Activated CD8-positive, alpha-beta memory T cell treated with anti-CD3 and anti-CD28 coated beads for 36 hours (primary cell): ENCODE measurements around the gene ABCA1. TPM values are rescaled to one million over a fixed set of nuclear protein-coding genes. Genes with fewer than 3 reads are reported as not detected.

Experiments used
- CTCF ChIA-PET: fragments of 350-600 bp; sonication (Branson Sonifier 250); formaldehyde crosslinking; loops from one replicate; lab custom pipeline; 2021; ENCODE audit warnings: antibody characterized with exemption; lab: Charles Lee
- POLR2A ChIA-PET: fragments of 350-600 bp; sonication (Branson Sonifier 250); formaldehyde crosslinking; loops from one replicate; lab custom pipeline; 2021; ENCODE audit warnings: antibody characterized with exemption; lab: Charles Lee
- total RNA-seq, 2 experiments: library from RNA; stranded (reverse); gene quantifications; one replicate each; pipeline ENCODE4 v1.2.3, GENCODE V29; 2021

The ABCA1 gene, protein sequence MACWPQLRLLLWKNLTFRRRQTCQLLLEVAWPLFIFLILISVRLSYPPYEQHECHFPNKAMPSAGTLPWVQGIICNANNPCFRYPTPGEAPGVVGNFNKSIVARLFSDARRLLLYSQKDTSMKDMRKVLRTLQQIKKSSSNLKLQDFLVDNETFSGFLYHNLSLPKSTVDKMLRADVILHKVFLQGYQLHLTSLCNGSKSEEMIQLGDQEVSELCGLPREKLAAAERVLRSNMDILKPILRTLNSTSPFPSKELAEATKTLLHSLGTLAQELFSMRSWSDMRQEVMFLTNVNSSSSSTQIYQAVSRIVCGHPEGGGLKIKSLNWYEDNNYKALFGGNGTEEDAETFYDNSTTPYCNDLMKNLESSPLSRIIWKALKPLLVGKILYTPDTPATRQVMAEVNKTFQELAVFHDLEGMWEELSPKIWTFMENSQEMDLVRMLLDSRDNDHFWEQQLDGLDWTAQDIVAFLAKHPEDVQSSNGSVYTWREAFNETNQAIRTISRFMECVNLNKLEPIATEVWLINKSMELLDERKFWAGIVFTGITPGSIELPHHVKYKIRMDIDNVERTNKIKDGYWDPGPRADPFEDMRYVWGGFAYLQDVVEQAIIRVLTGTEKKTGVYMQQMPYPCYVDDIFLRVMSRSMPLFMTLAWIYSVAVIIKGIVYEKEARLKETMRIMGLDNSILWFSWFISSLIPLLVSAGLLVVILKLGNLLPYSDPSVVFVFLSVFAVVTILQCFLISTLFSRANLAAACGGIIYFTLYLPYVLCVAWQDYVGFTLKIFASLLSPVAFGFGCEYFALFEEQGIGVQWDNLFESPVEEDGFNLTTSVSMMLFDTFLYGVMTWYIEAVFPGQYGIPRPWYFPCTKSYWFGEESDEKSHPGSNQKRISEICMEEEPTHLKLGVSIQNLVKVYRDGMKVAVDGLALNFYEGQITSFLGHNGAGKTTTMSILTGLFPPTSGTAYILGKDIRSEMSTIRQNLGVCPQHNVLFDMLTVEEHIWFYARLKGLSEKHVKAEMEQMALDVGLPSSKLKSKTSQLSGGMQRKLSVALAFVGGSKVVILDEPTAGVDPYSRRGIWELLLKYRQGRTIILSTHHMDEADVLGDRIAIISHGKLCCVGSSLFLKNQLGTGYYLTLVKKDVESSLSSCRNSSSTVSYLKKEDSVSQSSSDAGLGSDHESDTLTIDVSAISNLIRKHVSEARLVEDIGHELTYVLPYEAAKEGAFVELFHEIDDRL (N-terminal part only)
- under 1 TPM; 0.29 to 0.32 TPM for total RNA-seq

DNA sequence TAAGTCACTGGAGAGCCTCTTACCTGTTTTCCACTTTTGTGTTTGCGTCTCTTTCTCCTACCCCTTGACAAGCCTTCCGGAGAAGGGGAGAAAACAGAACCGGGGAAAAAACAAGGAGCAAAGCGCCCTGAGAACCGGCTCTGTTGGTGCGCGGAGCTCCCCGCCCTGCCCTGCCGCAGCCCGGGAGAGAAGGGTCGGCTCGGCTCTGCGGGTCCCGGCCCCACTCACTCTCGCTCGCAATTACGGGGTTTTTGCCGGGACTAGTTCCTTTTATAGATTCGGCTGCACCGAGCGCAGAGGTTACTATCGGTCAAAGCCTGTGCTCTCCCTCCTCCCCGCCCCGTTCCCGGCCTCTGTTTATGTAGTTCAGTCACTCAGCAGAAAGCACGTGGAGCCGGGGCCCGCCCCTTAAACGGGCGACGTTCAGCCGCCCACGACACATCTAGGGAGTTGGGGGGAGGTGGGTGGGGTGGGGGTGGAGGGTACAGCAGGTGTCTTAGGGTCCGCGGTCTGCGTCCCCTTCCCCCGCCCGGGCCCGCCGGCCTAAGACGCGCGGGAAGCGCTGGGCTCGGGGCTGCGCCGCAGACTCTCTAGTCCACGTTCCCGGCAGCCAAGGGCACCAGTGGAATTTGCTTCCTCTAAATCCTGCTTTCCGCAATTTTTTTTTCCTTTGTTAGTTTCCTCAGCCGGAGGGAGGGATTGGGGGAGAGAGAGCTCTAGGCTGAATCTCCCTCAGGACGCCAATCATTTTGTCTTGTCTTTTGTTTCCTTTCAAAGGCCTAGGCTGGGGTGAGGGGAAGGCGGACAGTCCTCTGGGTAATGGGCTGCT lies at the start of gene ABCA1:
Gene ABCA1, minus strand, starts transcription at position 244 of the 829 bp plus-strand sequence. CDS start 24,476 bp downstream, outside the sequence.
- CTCF ChIA-PET, result interaction anchor here (0.6 to 1.4 kb wide), 3 partner anchors 34 to 230 kb away, joined by 3 to 5 read pairs (median 4); no protein-coding TSS in a partner anchor
- POLR2A ChIA-PET, result interaction anchor here (0.6 to 2.3 kb wide), 5 partner anchors 19 to 63 kb away, joined by 3 to 15 read pairs (median 3); no protein-coding TSS in a partner anchor

DNA sequence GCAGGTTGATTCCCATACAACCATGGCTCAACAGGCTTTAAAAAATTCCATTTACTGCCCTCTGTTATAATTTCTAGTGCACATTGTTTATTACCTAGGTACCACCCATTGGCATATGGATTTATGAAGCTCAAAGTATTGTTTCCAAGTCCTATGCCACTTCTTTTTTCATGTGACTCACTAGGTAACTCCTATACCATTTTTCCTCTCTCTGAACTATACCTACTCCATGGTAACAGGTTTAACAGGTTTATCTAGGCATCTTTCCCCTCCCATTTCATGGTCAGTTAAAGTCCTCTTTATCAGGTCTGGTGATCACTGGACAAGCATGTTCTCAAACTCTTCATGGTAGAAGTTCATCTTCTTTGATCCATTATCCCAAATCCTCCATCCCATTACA lies 49.6 kb upstream of the ABCA1 start:
- ChIA-PET CTCF (interaction anchor here (0.7 kb wide), 1 partner anchor 24 kb away, joined by 3 read pairs; no protein-coding TSS in a partner anchor), POLR2A (no interaction called here)

DNA sequence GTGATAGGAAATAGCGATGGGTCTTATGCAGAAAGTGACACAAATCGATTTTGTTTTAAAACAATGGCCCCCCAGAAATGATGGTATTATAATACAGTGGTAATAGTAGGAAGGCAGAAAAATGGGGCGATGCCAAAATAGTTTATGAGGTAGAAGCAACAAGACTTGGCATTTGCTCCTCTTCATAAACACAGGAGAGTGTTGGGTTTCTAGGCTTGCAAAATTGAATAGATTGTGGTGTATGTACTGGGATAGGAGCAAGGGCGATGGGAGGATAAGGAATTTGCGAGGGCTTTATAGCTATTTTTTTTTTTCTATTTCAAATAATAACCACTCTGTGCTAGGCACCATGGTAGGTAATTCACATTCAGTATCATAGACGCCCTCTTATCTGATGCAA lies 49.2 kb upstream of the ABCA1 start:
- CTCF ChIA-PET, result interaction anchor here (0.7 kb wide), 1 partner anchor 24 kb away, joined by 3 read pairs; no protein-coding TSS in a partner anchor
- POLR2A ChIA-PET, result no interaction called here

DNA sequence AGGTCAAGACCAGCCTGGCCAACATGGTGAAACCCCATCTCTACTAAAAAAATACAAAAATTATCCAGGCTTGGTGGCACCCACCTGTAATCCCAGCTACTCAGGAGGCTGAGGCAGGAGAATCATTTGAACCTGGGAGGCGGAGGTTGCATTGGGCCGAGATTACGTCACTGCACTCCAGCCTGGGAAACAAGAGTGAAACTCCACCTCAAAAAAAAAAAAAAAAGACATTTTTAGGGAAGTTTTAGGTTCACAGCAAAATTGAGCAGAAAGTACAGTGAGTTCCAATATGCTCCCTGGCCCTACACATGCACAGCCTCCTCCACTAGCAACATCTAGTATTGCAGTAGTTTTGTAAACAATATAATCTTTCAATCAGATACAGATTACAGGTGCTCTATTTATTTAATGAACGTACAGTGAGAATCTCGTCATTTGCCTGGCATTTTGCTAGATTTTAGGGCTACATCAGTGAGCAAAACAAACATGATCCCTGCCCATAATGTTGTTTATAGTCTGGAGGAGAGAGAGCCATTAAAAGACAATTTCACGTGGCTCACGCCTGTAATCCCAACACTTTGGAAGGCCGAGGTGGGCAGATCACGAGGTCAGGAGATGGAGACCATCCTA lies 48.1 kb upstream of the ABCA1 start:
- CTCF ChIA-PET, result interaction anchor here (0.7 kb wide), 2 partner anchors 35 to 178 kb away, joined by 3 to 4 read pairs; no protein-coding TSS in a partner anchor
- POLR2A ChIA-PET, result interaction anchor here (0.7 kb wide), 1 partner anchor 45 kb away, joined by 5 read pairs; no protein-coding TSS in a partner anchor

DNA sequence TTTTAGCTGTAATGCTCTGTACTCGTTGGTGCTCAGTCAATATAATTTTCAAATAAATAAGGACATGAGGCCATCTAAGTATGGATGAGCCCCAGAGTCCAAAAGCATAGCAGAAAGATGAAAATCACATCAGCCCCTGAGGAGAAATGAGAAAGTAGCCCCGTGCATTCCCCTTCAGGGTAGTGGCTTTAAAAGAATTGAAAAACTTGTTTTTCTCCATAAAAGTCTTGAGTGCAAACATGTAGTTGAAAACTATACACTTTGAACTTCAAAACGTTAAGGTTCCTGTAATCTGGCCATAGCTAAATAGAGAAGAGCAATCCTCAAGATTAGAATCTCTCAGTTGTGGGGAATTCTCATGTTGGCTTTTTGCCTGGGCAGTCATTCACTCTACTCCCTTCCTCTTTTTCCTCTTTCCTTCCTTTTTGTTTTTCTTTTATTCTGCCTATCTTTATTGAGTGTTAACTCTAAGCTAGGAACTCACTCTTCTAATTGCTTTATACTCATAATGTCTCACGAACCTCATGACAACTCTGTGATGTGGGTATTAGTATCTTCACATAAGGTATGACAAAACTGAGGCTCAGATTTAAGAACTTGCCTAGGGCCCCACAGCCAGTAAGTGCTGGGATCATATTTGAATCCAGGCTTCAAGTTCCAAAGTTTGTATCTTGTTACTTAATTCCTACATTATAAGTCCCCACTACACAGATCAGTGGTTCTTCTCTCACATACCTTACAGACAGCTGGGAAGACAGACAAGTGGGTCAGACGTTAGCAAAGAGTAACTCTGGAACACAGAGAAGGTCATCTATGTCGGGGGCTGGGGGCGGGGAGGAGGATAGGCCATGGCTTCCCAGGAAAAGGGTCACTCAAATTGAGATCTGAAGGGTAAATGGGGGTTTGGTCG lies 46.4 kb upstream of the ABCA1 start:
- ChIA-PET POLR2A (no interaction called here), CTCF (interaction anchor here (0.6 to 1.1 kb wide), 2 partner anchors 10 to 17 kb away, joined by 3 read pairs; no protein-coding TSS in a partner anchor)

DNA sequence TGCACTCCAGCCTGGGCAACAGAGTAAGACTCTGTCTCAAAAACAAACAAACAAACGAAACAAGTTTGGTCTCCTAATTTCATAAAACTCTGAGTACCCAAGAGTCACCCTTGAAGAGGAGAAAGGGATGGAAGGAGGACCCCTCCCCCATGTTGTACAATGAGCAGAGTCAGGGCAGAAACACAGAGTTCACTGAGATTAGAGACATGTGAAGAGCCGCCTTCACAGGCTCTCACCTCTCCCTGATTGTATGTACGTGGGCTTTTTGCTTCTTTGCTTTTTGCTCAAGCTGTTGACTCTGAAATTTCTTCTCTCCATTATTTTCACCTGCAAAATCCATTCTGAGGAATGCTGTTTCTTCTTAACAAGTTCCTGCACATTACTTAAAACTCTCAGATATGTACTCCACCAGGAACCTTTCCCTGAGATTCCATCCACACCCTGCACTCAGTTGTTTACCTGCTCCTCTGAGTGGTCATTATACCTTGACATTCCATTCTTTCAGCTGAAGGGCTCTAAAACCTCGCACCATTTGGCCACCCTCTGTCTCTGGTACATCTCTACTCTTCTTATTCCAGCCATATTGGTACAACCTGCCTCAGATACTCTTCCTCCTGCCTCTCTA lies 44.4 kb upstream of the ABCA1 start:
- POLR2A ChIA-PET, result no interaction called here
- CTCF ChIA-PET, result no interaction called here

DNA sequence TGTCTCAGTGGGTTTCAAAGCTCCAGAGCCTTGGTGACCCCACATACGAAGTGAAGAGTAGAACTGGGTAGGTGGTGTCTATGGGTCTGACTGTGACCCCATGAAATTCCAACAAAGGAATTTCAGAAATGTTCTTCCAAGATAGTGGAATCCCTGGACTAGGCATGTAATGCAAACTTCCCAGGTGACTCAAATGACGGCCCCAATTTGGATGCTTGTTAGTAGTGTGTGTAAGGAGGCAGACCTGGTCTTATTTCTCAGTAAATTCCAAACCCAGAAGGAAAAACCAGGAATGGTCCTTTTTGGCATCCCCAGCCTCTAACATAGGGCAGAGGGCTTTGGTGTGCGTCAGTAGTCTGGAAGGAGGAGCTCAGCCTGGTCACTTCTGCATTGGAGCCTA lies 43.6 kb upstream of the ABCA1 start:
- CTCF ChIA-PET, result no interaction called here
- POLR2A ChIA-PET, result interaction anchor here (0.6 to 1.3 kb wide), 3 partner anchors 44 to 303 kb away, joined by 3 to 4 read pairs (median 3); no protein-coding TSS in a partner anchor

DNA sequence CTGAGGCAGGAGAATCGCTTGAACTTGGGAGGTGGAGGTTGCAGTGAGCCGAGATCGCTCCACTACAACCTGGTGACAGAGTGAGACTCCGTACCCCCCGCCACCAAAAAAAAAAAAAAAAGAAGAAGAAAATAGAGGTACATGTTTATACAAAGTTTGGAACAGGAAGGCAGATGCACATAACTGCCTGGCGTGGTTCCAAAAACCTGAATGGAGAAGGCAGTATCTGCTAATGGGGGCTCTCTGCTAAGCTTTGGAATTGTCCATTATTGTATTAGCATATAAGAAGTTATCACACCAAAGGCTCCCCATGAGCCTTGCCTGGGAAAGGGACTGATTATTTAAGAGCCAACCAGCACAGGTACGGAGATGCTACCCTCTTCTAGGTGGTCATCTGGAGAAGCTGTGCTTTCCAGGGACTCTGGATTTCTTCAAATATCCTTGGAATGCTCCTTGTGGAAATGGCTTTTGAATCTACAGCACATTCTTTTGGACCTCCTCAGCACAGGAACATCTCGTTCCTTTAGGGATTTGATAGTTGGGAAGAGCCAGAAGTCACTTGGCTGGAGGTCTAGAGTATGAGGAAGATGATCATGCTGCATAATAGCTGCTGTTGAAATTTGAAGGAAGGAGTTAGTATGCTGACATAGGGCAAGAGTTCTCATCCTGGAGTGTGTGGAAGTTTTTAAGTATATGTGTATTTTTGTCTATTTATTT lies 42.5 kb upstream of the ABCA1 start:
- ChIA-PET CTCF (interaction anchor here (1.2 kb wide), 1 partner anchor 44 kb away, joined by 4 read pairs; no protein-coding TSS in a partner anchor), POLR2A (interaction anchor here (1.3 kb wide), 1 partner anchor 43 kb away, joined by 3 read pairs; no protein-coding TSS in a partner anchor)

DNA sequence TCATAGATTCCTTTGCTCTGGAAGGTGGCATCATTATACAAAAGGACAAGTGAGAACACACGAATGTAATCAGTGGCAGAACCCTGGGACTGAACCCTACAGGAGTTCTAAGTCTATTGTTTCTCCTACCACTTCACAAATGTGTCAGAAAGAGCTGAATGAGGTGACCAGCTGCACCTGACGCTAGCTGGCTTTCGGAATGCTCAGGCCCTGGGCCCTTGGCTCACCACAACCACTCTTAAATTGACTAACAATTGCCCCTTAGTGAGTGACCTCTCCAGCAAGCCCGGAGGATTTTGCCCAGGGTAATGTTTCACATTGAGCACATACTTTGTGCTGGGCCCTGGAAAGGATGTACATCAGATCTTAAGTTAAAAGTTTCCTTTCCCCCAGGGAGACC lies 41.2 kb upstream of the ABCA1 start:
- POLR2A ChIA-PET, result interaction anchor here (1.5 kb wide), 1 partner anchor 42 kb away, joined by 5 read pairs; the partner anchor contains the start of gene ABCA1
- CTCF ChIA-PET, result interaction anchor here (1.5 kb wide), 1 partner anchor 43 kb away, joined by 5 read pairs; no protein-coding TSS in a partner anchor

DNA sequence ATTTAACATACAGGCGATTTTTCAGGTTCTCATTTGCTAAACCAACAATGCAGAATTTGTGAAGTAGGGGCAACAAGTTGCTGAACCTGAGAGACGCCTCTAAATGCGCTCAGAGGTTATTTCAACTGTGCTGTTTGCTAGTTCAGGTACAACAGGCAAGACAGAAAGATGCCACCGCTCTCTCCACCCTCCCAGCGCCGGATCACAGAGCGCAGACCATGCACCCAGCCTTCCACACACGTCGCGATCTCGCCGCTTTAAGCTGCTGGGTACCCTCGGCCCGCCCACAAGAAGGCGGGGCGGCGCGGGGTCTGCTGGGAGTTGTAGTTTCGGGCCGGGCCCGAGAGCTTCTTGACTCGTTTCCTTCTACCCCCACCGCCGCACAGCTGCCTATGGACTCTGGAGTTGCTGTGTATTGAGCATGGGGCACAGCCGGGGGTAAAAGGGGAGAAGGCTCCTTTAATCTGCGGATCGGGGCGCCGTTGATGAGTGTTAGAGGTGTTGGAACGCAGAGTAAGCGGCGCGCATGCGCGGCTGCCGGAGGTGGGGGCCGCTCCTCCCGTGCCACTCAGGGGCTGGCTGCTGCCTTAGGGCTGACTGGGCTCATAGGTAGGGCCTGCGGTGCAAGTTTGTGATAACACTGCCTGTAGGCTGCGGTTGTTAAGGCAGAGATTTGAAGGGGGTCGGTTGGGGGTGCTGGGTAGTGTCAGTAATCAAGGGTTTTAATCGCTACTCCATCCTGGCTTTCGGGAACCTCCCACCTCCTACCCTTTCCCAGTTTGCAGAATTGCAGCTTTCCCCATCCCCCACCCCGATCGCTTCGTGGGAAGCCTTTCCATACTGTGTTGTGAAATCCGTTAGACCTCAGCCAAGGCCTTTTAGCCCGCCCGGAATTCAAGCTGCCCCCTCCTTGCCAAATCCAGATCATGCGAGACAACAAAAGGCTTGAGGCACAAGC lies 40.3 kb upstream of the ABCA1 start:
- POLR2A ChIA-PET, result interaction anchor here (0.6 to 1.5 kb wide), 2 partner anchors 28 to 41 kb away, joined by 3 to 5 read pairs; partner anchors contain the start of gene ABCA1

DNA sequence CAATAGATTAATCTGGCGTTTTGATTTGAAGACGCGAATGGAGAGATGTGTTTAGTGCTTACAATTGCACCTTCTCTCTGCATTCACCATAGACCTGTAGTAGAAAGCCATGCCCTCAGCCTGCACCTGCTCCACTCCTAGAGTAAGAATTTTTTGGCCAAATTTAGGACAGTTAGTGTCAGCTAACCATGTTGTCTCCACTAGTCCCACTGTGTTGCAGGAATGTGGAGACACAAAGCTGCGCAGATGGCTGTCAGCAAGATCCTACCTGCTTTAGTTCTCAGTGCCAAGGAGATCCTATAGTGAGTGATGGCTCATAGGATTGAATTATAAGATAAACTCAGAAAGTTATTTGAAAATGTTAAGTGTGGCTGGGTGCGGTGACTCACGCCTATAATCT lies 35.1 kb upstream of the ABCA1 start:
- POLR2A ChIA-PET, result no interaction called here
- CTCF ChIA-PET, result interaction anchor here (1.2 kb wide), 1 partner anchor 36 kb away, joined by 3 read pairs; no protein-coding TSS in a partner anchor

More for the DNA sequence above, 40.3 kb upstream of the ABCA1 start:
- CTCF ChIA-PET, result interaction anchor here (0.7 to 1.5 kb wide), 2 partner anchors 40 to 42 kb away, joined by 5 read pairs; no protein-coding TSS in a partner anchor

DNA sequence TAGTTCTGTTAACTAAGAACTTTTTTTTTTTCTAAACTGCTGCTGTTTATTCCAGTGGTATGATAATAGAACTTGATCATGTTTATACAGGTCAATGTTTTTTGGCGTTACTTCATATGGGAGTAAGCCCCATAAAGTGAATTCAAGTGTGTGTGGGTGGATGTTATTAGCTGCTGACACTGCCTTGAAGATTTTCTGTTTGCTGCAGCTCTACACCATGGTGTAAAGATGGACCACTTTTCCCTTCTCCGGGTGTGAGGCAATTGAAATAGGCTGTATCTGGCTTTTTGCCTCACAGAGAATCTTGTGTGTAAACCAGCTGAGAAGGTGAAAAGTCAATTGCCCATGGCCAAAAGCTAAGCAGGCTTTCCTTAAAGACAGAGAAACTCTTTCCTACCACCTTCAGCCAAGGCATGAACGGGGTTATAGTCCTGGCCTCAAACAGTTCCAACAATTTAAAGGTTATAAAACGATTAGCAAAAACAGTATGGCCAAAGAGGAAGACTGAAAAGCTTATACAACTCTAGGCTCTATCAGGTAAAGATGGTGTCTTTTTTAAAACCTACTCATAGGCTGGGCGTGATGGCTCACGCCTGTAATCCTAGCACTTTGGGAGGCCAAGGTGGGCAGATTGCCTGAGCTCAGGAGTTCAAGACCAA lies 33.9 kb upstream of the ABCA1 start:
- ChIA-PET POLR2A (interaction anchor here (0.6 to 1.3 kb wide), 3 partner anchors 19 to 34 kb away, joined by 3 to 4 read pairs (median 3); partner anchors contain the start of gene ABCA1), CTCF (interaction anchor here (0.9 to 1.4 kb wide), 2 partner anchors 34 to 36 kb away, joined by 3 read pairs; partner anchors contain the start of gene ABCA1)

DNA sequence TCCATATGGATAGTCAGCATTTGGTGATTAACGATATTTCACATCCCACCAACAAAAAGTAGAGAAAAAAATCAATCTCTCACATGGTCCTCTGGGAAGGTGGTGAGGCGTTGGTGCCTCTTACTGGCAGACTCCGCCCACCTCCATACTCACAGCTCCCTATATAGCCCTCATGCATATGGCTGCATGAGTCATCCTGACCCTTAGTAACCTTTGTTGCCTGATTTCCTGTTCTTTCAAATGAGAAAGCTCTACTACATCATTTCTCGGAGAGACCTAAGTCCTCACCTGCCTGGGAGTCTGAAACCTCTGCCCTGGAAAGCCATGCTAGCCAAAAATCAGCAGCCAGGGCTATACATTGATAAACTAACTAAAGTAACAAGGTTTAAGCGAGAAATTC lies 33.3 kb upstream of the ABCA1 start:
- ChIA-PET CTCF (interaction anchor here (0.9 to 1.4 kb wide), 2 partner anchors 33 to 35 kb away, joined by 3 read pairs; partner anchors contain the start of gene ABCA1), POLR2A (interaction anchor here (0.6 to 1.3 kb wide), 3 partner anchors 18 to 33 kb away, joined by 3 to 4 read pairs (median 3); partner anchors contain the start of gene ABCA1)
